BLaER1 (cell line): ENCODE measurements around the gene CLEC12A.

Experiments used
- H3K27ac ChIP-seq: shearing (Covaris generic); formaldehyde crosslinking; 2 replicates; pipeline ENCODE4 v1.8.1; 2022
- H3K27me3 ChIP-seq: shearing (Covaris generic); formaldehyde crosslinking; 2 replicates; pipeline ENCODE4 v1.8.1; 2022
- H3K36me3 ChIP-seq: shearing (Covaris generic); formaldehyde crosslinking; 2 replicates; pipeline ENCODE4 v1.8.1; 2022
- H3K4me1 ChIP-seq: shearing (Covaris generic); formaldehyde crosslinking; 2 replicates; pipeline ENCODE4 v1.8.1; 2022
- H3K4me2 ChIP-seq: shearing (Covaris generic); formaldehyde crosslinking; 2 replicates; pipeline ENCODE4 v1.8.1; 2022
- H3K4me3 ChIP-seq: shearing (Covaris generic); formaldehyde crosslinking; 2 replicates; pipeline ENCODE4 v1.8.1; 2022
- H3K9ac ChIP-seq: shearing (Covaris generic); formaldehyde crosslinking; 2 replicates; pipeline ENCODE4 v1.8.1; 2022
- H3K9me3 ChIP-seq: shearing (Covaris generic); formaldehyde crosslinking; 2 replicates; pipeline ENCODE4 v1.8.1; 2022
- H4K20me1 ChIP-seq: shearing (Covaris generic); formaldehyde crosslinking; 2 replicates; pipeline ENCODE4 v1.8.1; 2022
- Cebpa-rat ChIP-seq: shearing (Covaris generic); IDR thresholded peaks from 2 replicates; pipeline ENCODE4 v1.8.1; 2022

CLEC12A gene

GRCh38 chr12:9971181-9971580 is at the start of gene CLEC12A:
CLEC12A (plus strand) TSS chr12:9971409; CDS start chr12:9971597, 188 bp downstream.
- no peak for TF ChIP-seq Cebpa-rat
- Histone ChIP-seq H4K20me1 (no peaks in the 10 kb centered on the region), H3K36me3 (no peaks in the 10 kb centered on the region), H3K4me2 (no peak within 1 kb of the TSS), H3K9me3 (peaks cover 16% of the 10 kb centered on the region), H3K9ac (no peak within 1 kb of the TSS), H3K27me3 (no peaks in the 10 kb centered on the region), H3K4me1 (no peaks in the 10 kb centered on the region), H3K4me3 (no peak within 1 kb of the TSS), H3K27ac (no peak within 1 kb of the TSS)

- Histone ChIP-seq H3K36me3 (no peaks in the 10 kb centered on the region), H3K9ac (no peak overlapping the region), H3K27ac (no peak overlapping the region), H3K4me3 (no peak overlapping the region), H3K27me3 (no peaks in the 10 kb centered on the region), H3K9me3 (0 out of 2 replicates have a peak, but pooled peaks cover 6% of the 10 kb centered on the region), H3K4me1 (no peaks in the 10 kb centered on the region), H4K20me1 (no peaks in the 10 kb centered on the region), H3K4me2 (no peak overlapping the region)
- no peak for TF ChIP-seq Cebpa-rat
Observed at GRCh38 chr12:9922429-9922828, 48.8 kb upstream of the CLEC12A start.

- Histone ChIP-seq H3K9me3 (no peaks in the 10 kb centered on the region), H3K9ac (no peak overlapping the region), H3K4me1 (no peaks in the 10 kb centered on the region), H3K36me3 (no peaks in the 10 kb centered on the region), H3K27me3 (no peaks in the 10 kb centered on the region), H3K4me2 (no peak overlapping the region), H4K20me1 (no peaks in the 10 kb centered on the region), H3K4me3 (no peak overlapping the region), H3K27ac (no peak overlapping the region)
- no peak for TF ChIP-seq Cebpa-rat
Observed at GRCh38 chr12:9925705-9926393, 45.4 kb upstream of the CLEC12A start.

GRCh38 chr12:9926876-9927275 is 44.3 kb upstream of the CLEC12A start:
- H3K4me3 ChIP-seq: no peak overlapping the region
- H3K4me2 ChIP-seq: no peak overlapping the region

GRCh38 chr12:9928607-9929006 is 42.6 kb upstream of the CLEC12A start:
- no peak overlapping the region for H3K9ac ChIP-seq
- no peak overlapping the region for H3K4me3 ChIP-seq
- no peaks in the 10 kb centered on the region for H4K20me1 ChIP-seq
- no peaks in the 10 kb centered on the region for H3K4me1 ChIP-seq
- H3K27ac ChIP-seq: no peak overlapping the region
- H3K36me3 ChIP-seq: no peaks in the 10 kb centered on the region
- H3K9me3 ChIP-seq: no peaks in the 10 kb centered on the region
- H3K27me3 ChIP-seq: no peaks in the 10 kb centered on the region
- no peak overlapping the region for H3K4me2 ChIP-seq
- no peak for TF ChIP-seq Cebpa-rat

More at GRCh38 chr12:9926876-9927275, 44.3 kb upstream of the CLEC12A start:
- Histone ChIP-seq H3K27ac (no peak overlapping the region), H3K9me3 (no peaks in the 10 kb centered on the region), H3K36me3 (no peaks in the 10 kb centered on the region), H3K9ac (no peak overlapping the region), H3K4me1 (no peaks in the 10 kb centered on the region), H4K20me1 (no peaks in the 10 kb centered on the region), H3K27me3 (no peaks in the 10 kb centered on the region)
- TF ChIP-seq Cebpa-rat: no peak

DNA sequence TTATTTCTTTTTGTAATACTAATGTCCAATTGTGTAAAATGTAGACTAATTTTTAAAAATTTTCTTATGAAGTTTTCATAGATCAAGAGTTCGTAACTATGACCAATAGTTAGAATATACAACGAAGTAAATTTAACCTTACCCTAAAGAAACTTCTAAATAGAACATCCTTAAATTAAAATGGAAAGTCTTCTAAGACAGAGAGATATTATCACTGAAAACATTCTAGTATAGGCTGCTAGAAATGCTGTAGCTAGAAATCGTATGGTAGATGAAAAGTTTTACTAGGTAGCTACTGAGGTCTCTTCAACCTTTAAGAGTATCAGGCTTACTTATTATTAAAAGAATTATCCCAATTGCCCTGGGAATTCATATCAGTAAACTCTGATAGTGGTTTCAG is 40.0 kb upstream of the CLEC12A start:
- Histone ChIP-seq H3K4me1 (no peaks in the 10 kb centered on the region), H3K27ac (no peak overlapping the region), H4K20me1 (no peaks in the 10 kb centered on the region), H3K4me2 (no peak overlapping the region), H3K36me3 (no peaks in the 10 kb centered on the region), H3K9ac (no peak overlapping the region), H3K4me3 (no peak overlapping the region), H3K9me3 (no peaks in the 10 kb centered on the region), H3K27me3 (no peaks in the 10 kb centered on the region)
- no peak for TF ChIP-seq Cebpa-rat

GRCh38 chr12:9932270-9932669 is 38.9 kb upstream of the CLEC12A start, which contains the start of gene CLEC2A:
CLEC2A (minus strand) TSS chr12:9932370; CDS start chr12:9932329, 41 bp downstream.
- Histone ChIP-seq H4K20me1 (no peaks in the 10 kb centered on the region), H3K4me1 (no peaks in the 10 kb centered on the region), H3K9ac (no peak within 1 kb of the TSS), H3K4me3 (no peak within 1 kb of the TSS), H3K36me3 (no peaks in the 10 kb centered on the region), H3K9me3 (no peaks in the 10 kb centered on the region), H3K4me2 (no peak within 1 kb of the TSS), H3K27me3 (no peaks in the 10 kb centered on the region), H3K27ac (no peak within 1 kb of the TSS)
- TF ChIP-seq Cebpa-rat: no peak

DNA sequence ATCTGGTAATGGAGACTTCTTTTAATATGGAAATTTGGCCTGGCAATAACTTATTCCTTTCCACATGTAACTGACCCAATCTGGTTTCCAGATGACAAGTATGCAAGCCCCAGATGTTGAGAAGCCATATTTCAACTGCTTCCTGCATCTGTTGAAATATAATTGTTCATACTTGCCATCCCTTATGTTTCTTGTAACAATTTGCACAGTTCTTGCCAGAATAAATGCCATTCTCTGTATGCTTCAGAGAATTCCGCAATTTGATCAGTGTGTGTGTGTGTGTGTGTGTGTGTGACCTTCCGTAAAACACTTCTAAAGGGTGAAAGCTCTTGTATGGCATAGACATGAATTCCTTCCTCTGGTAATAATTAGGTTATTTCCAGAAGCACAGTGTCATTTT is 37.3 kb upstream of the CLEC12A start:
- Histone ChIP-seq H3K27ac (no peak overlapping the region), H4K20me1 (no peaks in the 10 kb centered on the region), H3K9ac (no peak overlapping the region), H3K4me1 (no peaks in the 10 kb centered on the region), H3K4me3 (no peak overlapping the region), H3K4me2 (no peak overlapping the region), H3K36me3 (no peaks in the 10 kb centered on the region), H3K27me3 (no peaks in the 10 kb centered on the region), H3K9me3 (no peaks in the 10 kb centered on the region)
- no peak for TF ChIP-seq Cebpa-rat

DNA sequence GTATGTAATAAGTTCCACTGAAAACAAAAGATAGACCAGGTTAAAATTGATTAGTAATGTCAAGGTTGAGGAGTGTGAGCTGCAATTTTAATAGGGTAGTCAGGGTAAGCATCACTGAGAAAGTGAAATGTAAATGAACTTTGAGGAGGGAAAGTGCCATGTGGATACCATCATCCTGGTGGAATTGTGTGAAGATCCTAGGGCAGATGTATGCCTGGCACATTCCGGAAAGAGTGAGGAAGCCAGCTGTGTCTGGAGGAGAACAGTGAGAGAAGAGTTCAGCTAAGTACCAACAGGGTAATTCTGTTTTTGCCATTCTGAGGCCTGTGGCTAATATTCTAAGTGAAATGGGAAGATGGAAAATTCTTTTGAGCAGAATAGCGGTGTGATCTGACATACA is 36.2 kb upstream of the CLEC12A start:
- Histone ChIP-seq H3K4me1 (no peaks in the 10 kb centered on the region), H3K9ac (no peak overlapping the region), H3K9me3 (no peaks in the 10 kb centered on the region), H3K27ac (no peak overlapping the region), H4K20me1 (no peaks in the 10 kb centered on the region), H3K27me3 (no peaks in the 10 kb centered on the region), H3K4me2 (no peak overlapping the region), H3K36me3 (no peaks in the 10 kb centered on the region), H3K4me3 (no peak overlapping the region)
- TF ChIP-seq Cebpa-rat: no peak

DNA sequence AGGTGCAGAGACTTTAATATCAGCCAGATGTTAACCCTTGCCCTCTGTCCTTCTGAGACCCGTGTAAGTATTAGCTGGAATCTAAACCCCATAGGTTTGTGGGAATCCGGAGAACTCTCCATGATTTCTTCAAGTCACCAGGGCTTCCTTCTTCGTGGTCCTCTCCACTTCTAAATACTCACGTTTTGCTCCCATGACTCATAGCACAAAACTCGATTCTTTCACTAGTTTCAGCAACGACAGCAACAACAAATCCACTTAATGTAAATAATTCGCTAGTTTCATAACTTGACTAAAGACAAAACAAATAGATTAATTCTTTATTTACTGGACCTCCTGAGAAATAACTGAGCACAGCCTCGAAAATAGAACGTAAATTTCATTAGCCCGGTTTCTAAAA is 34.6 kb upstream of the CLEC12A start:
- no peak overlapping the region for H3K4me3 ChIP-seq
- H3K4me1 ChIP-seq: no peaks in the 10 kb centered on the region
- H3K4me2 ChIP-seq: no peak overlapping the region
- no peak overlapping the region for H3K27ac ChIP-seq
- H3K27me3 ChIP-seq: no peaks in the 10 kb centered on the region
- no peak overlapping the region for H3K9ac ChIP-seq
- no peaks in the 10 kb centered on the region for H4K20me1 ChIP-seq
- no peaks in the 10 kb centered on the region for H3K36me3 ChIP-seq
- no peak for TF ChIP-seq Cebpa-rat
- H3K9me3 ChIP-seq: no peaks in the 10 kb centered on the region

- H3K9me3 ChIP-seq: no peaks in the 10 kb centered on the region
- no peak overlapping the region for H3K4me2 ChIP-seq
- H3K36me3 ChIP-seq: no peaks in the 10 kb centered on the region
- peaks cover 7% of the 10 kb centered on the region for H3K27me3 ChIP-seq
- H3K9ac ChIP-seq: no peak overlapping the region
- no peak for TF ChIP-seq Cebpa-rat
- peaks cover 14% of the 10 kb centered on the region for H3K4me1 ChIP-seq
- H3K27ac ChIP-seq: no peak overlapping the region
- H4K20me1 ChIP-seq: no peaks in the 10 kb centered on the region
- no peak overlapping the region for H3K4me3 ChIP-seq
Observed at GRCh38 chr12:9940375-9940774, 30.8 kb upstream of the CLEC12A start.
